Stomach smooth muscle (tissue), 2 donors: ENCODE results near the gene WTIP.

Source experiments
- H3K27ac ChIP-seq: one replicate; pipeline ENCODE4 v1.7.0; 2013; ENCODE audit warnings: mild to moderate bottlenecking, low read length, inconsistent platforms
- H3K27me3 ChIP-seq, 2 donors: one replicate each; pipeline ENCODE4 v1.7.0; 2013; ENCODE audit warnings: low read length in 2 of 2; ENCODE audit not compliant: insufficient read depth in 2 of 2, control insufficient read depth in 1 of 2
- H3K36me3 ChIP-seq, 2 donors: one replicate each; pipeline ENCODE4 v1.7.0; 2013; ENCODE audit warnings: low read length in 2 of 2; ENCODE audit not compliant: control insufficient read depth in 2 of 2, insufficient read depth in 2 of 2
- H3K4me1 ChIP-seq: one replicate; pipeline ENCODE4 v1.7.0; 2013; ENCODE audit warnings: low read length; ENCODE audit not compliant: control insufficient read depth, insufficient read depth
- H3K4me3 ChIP-seq, 2 donors: one replicate each; pipeline ENCODE4 v1.7.0; 2013; ENCODE audit warnings: low read length in 2 of 2
- H3K9ac ChIP-seq, 2 donors: one replicate each; pipeline ENCODE4 v1.7.0; 2013; ENCODE audit warnings: low read length in 2 of 2, mild to moderate bottlenecking in 1 of 2
- H3K9me3 ChIP-seq, 2 donors: one replicate each; pipeline ENCODE4 v1.7.0; 2013; ENCODE audit warnings: low read length in 2 of 2; ENCODE audit not compliant: control insufficient read depth in 2 of 2
- donor health status: healthy.
- donor health status: Pancreatic carcinoma.

WTIP gene

DNA sequence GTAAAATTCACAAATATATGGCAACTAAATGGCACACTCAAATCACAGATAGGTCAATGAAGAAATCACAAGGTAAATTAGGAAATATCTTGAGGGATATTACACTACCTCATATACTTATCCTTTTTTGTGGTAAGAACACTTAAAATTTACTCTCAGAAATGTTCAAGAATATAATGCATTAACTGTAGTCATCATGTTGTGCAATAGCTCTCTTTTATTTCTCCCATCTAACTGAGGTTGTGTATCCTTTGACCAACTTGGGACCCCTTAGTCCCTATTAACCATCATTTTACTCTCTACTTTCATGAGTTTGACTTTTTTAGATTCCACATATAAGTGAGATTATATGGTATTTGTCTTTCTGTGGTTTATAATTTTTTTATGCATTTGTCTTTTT is 52.6 kb downstream of the WTIP start:
- no peaks in the 10 kb centered on the region for H3K4me1 ChIP-seq
- no peaks in the 10 kb centered on the region for H3K36me3 ChIP-seq
- peaks cover 0 to 6% of the 10 kb centered on the region in 2 donors for H3K27me3 ChIP-seq
- no peak overlapping the region for H3K9ac ChIP-seq
- no peaks in the 10 kb centered on the region for H3K9me3 ChIP-seq
- H3K4me3 ChIP-seq: no peak overlapping the region
- no peak overlapping the region for H3K27ac ChIP-seq

DNA sequence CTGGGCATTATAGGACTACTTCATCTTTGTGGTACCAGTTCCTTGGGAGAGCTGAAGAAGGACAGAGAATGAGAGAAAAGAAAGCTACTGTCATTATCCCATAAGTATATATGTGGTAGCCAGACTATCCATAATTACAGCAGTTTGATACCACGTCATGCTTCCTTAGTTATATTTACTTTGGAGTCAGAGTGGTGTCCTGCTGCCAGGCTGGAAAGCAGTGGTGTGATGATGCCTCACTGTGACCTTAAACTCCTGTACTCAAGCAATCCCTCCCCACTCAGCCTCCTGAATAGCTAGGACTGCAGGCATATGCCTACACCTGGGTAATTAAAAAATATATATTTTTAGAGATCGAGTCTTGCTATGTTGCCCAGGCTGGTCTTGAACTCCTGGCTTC is 57.8 kb downstream of the WTIP start:
- H3K27ac ChIP-seq: no peak overlapping the region
- no peaks in the 10 kb centered on the region for H3K4me1 ChIP-seq

DNA sequence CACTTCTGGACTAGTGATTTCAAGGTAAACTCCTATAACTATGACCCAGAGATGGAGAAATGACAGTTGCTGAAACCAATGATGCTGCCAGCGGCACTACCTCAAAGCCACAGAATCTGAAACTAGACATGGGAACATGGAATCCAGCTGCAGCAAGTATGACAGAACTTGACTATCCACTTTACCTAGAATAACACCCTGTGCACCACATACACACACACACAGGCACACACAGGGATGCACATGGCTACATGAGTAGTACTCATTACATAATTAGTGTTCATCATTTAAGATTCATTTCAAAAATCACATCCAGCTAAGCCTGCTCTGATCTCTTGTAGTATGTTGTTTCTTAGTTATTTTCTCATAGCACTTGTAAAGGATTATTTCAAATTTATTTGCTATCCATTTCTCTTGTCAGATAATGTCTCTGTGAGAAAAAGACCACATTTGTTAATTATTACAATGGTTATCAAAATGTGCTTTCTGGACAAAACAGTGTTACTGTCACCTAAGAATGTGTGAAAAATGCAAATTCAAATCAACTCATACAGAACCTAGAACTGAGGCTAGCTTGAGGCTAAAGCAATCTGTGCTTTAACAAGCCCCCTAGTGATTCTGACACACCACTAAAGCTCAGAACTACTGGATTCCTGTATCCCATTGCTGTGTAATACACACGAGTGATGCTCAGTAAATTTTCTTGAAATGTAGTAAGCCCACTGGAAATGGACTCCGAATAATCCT is 59.4 kb downstream of the WTIP start:
- Histone ChIP-seq H3K9me3 (peaks cover 2 to 4% of the 10 kb centered on the region in 2 donors), H3K27me3 (no peaks in the 10 kb centered on the region), H3K36me3 (no peaks in the 10 kb centered on the region), H3K9ac (no peak overlapping the region), H3K4me3 (no peak overlapping the region), H3K4me1 (no peaks in the 10 kb centered on the region), H3K27ac (no peak overlapping the region)

More for the DNA sequence above, 57.8 kb downstream of the WTIP start:
- Histone ChIP-seq H3K36me3 (no peaks in the 10 kb centered on the region), H3K27me3 (no peaks in the 10 kb centered on the region), H3K9me3 (peaks cover 2 to 4% of the 10 kb centered on the region in 2 donors), H3K9ac (no peak overlapping the region), H3K4me3 (no peak overlapping the region)

DNA sequence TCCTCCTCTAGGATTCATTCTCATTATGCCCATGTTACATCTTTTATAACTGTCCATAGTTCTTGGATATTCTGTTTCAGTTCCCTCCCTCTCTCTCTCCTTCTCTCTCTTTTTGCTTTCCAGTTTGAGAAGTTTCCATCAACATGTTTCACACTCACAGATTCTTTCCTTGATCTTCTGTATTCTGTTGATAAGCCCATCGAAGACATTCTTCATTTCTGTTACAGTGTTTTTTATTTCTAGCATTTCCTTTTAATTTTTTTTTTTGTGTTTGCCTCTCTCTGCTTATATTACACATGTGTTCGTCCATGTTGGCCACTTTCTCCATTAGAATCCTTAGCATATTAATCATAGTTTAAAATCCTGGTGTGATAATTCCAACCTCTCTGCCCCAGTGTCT is 68.3 kb downstream of the WTIP start:
- no peak overlapping the region for H3K4me3 ChIP-seq
- no peak overlapping the region for H3K9ac ChIP-seq
- peaks cover 6% of the 10 kb centered on the region in 2 donors for H3K9me3 ChIP-seq
- H3K27me3 ChIP-seq: no peaks in the 10 kb centered on the region
- no peak overlapping the region for H3K27ac ChIP-seq
- H3K36me3 ChIP-seq: no peaks in the 10 kb centered on the region
- H3K4me1 ChIP-seq: no peaks in the 10 kb centered on the region

DNA sequence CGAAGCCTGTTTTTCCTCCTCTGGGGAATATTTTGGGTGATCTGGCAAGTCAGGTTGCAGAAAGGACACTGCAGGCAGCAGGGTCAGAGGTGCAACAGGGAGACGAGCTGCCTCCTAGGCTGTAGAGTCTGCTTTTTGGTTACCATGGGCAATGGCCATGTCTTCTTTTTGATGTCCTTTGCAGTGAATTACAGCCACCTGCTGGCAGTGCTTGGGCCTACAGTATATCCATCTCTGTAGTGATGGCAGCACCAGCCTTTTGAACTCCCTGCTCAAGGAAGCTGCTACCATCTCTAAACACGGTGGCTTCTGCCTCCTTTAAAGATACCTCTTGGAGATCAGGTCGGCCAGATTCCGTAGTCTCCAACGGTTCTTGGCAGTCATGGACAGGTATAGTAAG is 73.9 kb downstream of the WTIP start:
- Histone ChIP-seq H3K27ac (no peak overlapping the region), H3K36me3 (no peaks in the 10 kb centered on the region), H3K27me3 (peaks cover 0 to 2% of the 10 kb centered on the region in 2 donors), H3K4me3 (no peak overlapping the region), H3K9me3 (peaks cover 0 to 1% of the 10 kb centered on the region in 2 donors), H3K4me1 (no peaks in the 10 kb centered on the region), H3K9ac (no peak overlapping the region)

DNA sequence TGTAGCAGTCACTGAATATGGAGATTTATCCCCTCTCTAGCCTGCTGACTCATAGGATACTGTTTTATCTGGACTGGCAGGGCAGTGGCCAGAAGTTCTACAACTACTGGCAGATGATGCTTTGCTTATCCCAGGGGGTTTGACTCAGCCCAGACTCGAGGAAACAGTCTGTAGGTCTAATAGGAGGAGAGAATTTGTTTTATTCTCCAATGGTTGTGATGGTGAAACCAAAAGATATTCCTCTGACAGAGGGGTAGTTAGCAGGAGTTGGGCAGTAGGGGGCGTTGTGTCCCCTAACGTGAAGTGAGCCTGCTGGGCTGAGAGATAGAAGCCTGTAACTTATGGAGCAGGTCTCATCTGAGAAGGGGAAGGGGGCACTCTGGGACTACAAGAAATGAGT is 74.9 kb downstream of the WTIP start:
- peaks cover 0 to under 1% of the 10 kb centered on the region in 2 donors for H3K9me3 ChIP-seq
- H3K4me1 ChIP-seq: no peaks in the 10 kb centered on the region
- no peak overlapping the region for H3K4me3 ChIP-seq
- H3K27ac ChIP-seq: no peak overlapping the region
- no peaks in the 10 kb centered on the region for H3K36me3 ChIP-seq
- no peak overlapping the region for H3K9ac ChIP-seq
- peaks cover 0 to 2% of the 10 kb centered on the region in 2 donors for H3K27me3 ChIP-seq

DNA sequence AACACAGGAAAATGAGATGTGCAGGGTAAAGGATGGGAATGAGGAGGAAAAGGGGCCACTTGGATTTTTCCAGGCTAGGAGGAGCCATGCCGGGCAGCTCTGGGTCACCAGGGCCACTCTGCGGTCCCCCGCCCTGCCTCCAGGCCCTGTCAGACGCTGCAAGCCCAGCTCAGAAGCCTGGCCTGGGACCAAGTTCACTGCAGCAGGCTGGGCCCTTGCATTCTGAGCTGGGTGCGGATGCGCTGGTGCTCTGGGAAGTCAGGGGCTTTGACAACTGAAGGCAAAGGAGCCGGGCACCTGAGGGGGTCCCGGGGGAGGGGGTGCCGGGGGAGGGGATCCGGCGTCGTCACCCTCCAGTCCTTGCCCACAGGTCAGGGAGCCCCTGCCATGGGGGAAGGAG is 77.5 kb downstream of the WTIP start:
- H3K27ac ChIP-seq: no peak overlapping the region
- no peak overlapping the region for H3K4me3 ChIP-seq
- no peak overlapping the region for H3K9ac ChIP-seq
- no peaks in the 10 kb centered on the region for H3K36me3 ChIP-seq
- H3K4me1 ChIP-seq: no peaks in the 10 kb centered on the region
- H3K9me3 ChIP-seq: peaks cover 0 to 3% of the 10 kb centered on the region in 2 donors
- peaks cover 0 to 2% of the 10 kb centered on the region in 2 donors for H3K27me3 ChIP-seq

DNA sequence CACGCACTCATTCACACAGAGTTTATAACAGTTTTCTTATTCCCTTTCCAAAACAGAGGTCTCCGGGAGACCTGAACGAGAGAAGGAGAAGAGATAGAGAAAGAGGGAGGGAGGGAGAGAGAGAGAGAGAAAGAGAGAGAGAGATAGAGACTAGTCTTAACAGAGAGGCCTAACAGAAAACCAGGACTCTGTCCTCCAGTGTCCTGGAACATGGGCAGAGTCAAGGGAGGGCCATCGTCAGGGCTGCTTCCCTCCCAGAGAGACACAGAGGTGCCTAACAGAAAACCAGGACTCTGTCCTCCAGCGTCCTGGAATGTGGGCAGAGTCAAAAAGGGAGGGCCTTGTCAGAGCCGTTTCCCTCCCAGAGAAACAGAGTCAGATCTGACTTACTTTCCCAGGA is 78.7 kb downstream of the WTIP start:
- peaks cover 0 to 3% of the 10 kb centered on the region in 2 donors for H3K9me3 ChIP-seq
- no peaks in the 10 kb centered on the region for H3K4me1 ChIP-seq
- no peak overlapping the region for H3K9ac ChIP-seq
- no peak overlapping the region for H3K4me3 ChIP-seq
- peaks cover 0 to 2% of the 10 kb centered on the region in 2 donors for H3K27me3 ChIP-seq
- H3K27ac ChIP-seq: no peak overlapping the region
- no peaks in the 10 kb centered on the region for H3K36me3 ChIP-seq
